K562 (cell line): ENCODE results near the gene EGFL7. TPM values are rescaled to one million over a fixed set of nuclear protein-coding genes. Genes with fewer than 3 reads are reported as not detected.

Experiments
- CC2D1A ChIP-seq: fragments of 450-650 bp; IDR thresholded peaks from 2 replicates; pipeline ENCODE4 v1.6.1; 2017; ENCODE audit warnings: mild to moderate bottlenecking
- CHD1 ChIP-seq: fragments of 200-600 bp; sonication (generic); IDR thresholded peaks from one replicate; pipeline ENCODE4 v1.6.1; 2012; ENCODE audit warnings: mild to moderate bottlenecking, moderate library complexity, low read length, inconsistent platforms
- CTBP1 ChIP-seq: fragments of 450-650 bp; IDR thresholded peaks from 2 replicates; pipeline ENCODE4 v1.6.1; 2016; ENCODE audit warnings: borderline replicate concordance
- FIP1L1 ChIP-seq: fragments of 200-400 bp; formaldehyde crosslinking; IDR thresholded peaks from 2 replicates; pipeline ENCODE4 v1.6.1; 2018; ENCODE audit warnings: mild to moderate bottlenecking, low read depth, low read length; ENCODE audit not compliant: poor library complexity, severe bottlenecking
- KLF16 ChIP-seq: IDR thresholded peaks from 2 replicates; pipeline ENCODE4 v1.6.1; 2016; ENCODE audit warnings: antibody characterized with exemption
- L3MBTL2 ChIP-seq: fragments of 450-650 bp; IDR thresholded peaks from 2 replicates; pipeline ENCODE4 v1.6.1; 2016; ENCODE audit warnings: mild to moderate bottlenecking, moderate library complexity
- MCM7 ChIP-seq, 2 experiments: fragments of 450-650 bp; IDR thresholded peaks; 2 replicates each; pipeline ENCODE4 v1.6.1; 2016 to 2018
- NKRF ChIP-seq: fragments of 450-650 bp; IDR thresholded peaks from 2 replicates; pipeline ENCODE4 v1.6.1; 2016; ENCODE audit warnings: borderline replicate concordance
- NR2C2 ChIP-seq, 2 experiments: fragments of 200-800 bp in 1 of 2; sonication (Bioruptor generic) in 1 of 2; sonication (generic) in 1 of 2; formaldehyde crosslinking in 1 of 2; IDR thresholded peaks; 2 replicates each; pipeline versions ENCODE4 v1.6.1 to v1.8.0; 2016 to 2022; ENCODE audit warnings: mild to moderate bottlenecking in 1 of 2, missing compliant biosample characterization in 1 of 2, missing genetic modification characterization in 1 of 2, missing genetic modification reagents in 1 of 2
- PRDM10 ChIP-seq: fragments of 450-650 bp; IDR thresholded peaks from 2 replicates; pipeline ENCODE4 v1.6.1; 2018; ENCODE audit not compliant: partially characterized antibody
- RAD21 ChIP-seq, 2 experiments: fragments of 250-450 bp in 1 of 2; fragments of 450-650 bp in 1 of 2; sonication (Bioruptor Pico) in 1 of 2; formaldehyde crosslinking in 1 of 2; IDR thresholded peaks in 1 of 2; conservative IDR thresholded peaks in 1 of 2; 2 replicates each; pipeline versions ENCODE4 v1.4.0 to v1.8.0; 2020 to 2022; ENCODE audit warnings: mild to moderate bottlenecking in 2 of 2, moderate library complexity in 1 of 2
- RBM34 ChIP-seq: fragments of 200-400 bp; formaldehyde crosslinking; IDR thresholded peaks from 2 replicates; pipeline ENCODE4 v1.6.1; 2018; ENCODE audit warnings: low read length, borderline replicate concordance; ENCODE audit not compliant: insufficient read depth
- THAP12 ChIP-seq: fragments of 250-450 bp; sonication (Bioruptor Pico); IDR thresholded peaks from 2 replicates; pipeline ENCODE4 v1.9.0; 2021; ENCODE audit warnings: mild to moderate bottlenecking, inconsistent platforms
- ZFX ChIP-seq: sonication (generic); formaldehyde crosslinking; IDR thresholded peaks from 2 replicates; pipeline ENCODE4 v1.8.0; 2022; ENCODE audit warnings: mild to moderate bottlenecking, missing genetic modification reagents, moderate library complexity
- polyA plus RNA-seq, 8 experiments: library from polyadenylated mRNA; depleted of rRNA in 4 of 8; stranded (reverse) in 5 of 8; unstranded in 3 of 8; fragments of >200 nt; fragmentation: Nextera tagmentation in 2 of 8; fragmentation: Illumina TruSeq in 1 of 8; extraction: Ambion mirVana in 2 of 8; extraction: Trizol in 1 of 8; gene quantifications; 2 replicates each; pipeline versions ENCODE4 v1.2.1 to v1.2.3, GENCODE V29; 2011 to 2014; ENCODE audit warnings: inconsistent platforms in 1 of 8, missing spikeins in 1 of 8
- total RNA-seq, 7 experiments: library from RNA; depleted of rRNA in 6 of 7; stranded (reverse); fragments of >200 nt in 6 of 7; fragmentation: Illumina TruSeq in 2 of 7; extraction: Trizol in 2 of 7; gene quantifications; 2 replicates each; pipeline versions ENCODE4 v1.2.1 to v1.2.3, GENCODE V29; 2011 to 2021; ENCODE audit warnings: low replicate concordance in 1 of 7
- TF ChIP-seq, protein P1 (sequence below): sonication (generic); formaldehyde crosslinking; IDR thresholded peaks from 2 replicates; pipeline ENCODE4 v1.9.0; 2022; ENCODE audit warnings: mild to moderate bottlenecking, missing genetic modification reagents
- TF ChIP-seq, protein P2 (sequence below), 2 experiments: IDR thresholded peaks; 2 replicates each; pipeline ENCODE4 v1.6.1; 2012; ENCODE audit warnings: improper control_type of control experiment in 2 of 2, low read depth in 2 of 2, low read length in 2 of 2, borderline replicate concordance in 1 of 2

EGFL7 gene
- total and polyA plus RNA-seq, 9 of the 15 experiments (the other 6 are each of a cell fraction or from before 2014, with no cell fraction given), result 1.5 to 286 (median 55.5) TPM

DNA sequence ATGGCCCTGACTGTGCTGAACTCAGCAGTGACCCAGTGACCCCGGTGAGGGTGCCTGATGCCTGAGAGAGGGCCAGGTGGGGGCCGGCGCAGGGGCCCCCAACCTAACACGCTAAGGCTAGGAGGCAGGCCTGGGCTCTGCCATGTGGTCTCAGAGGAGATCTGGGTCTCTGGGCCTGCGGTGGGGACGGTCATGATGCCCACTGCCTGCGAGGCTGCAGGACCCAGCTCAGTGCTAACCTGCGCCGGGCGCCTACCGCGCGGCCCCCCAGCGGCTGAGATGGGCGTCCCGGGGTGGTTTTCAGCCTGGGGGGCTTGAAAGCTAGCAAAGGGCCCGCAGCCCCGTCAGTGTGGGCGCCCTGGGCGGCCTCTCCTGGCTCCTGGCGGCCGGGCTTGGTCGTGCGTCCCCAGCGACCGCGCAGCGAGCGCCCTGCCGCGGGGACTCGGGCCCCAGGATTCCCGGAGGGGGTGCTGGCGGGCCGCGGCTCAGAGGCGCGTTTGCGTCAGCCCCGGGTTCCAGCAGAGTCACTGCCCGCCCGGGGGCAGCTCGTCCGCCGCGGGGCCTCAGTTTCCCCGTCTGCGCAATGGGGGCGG lies 2.5 kb downstream of the EGFL7 start (continued):
- no peak for TF ChIP-seq PRDM10
- TF ChIP-seq ZFX, result peak; percentile 60
- TF ChIP-seq RBM34, result no peak
- no peak for TF ChIP-seq MCM7 (IDR thresholded peaks at IDR 0.05)
- TF ChIP-seq, protein P1, sequence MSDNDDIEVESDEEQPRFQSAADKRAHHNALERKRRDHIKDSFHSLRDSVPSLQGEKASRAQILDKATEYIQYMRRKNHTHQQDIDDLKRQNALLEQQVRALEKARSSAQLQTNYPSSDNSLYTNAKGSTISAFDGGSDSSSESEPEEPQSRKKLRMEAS (CRISPR knock-in tag), result peak; percentile 49; the same call in 1 of the 2 replicates
- peak; percentile 38; the same call in 1 of the 2 replicates for TF ChIP-seq CTBP1
- TF ChIP-seq CC2D1A, result no peak
- 0 out of 2 replicates have a peak, but pooled peaks have one; percentile 18 for TF ChIP-seq L3MBTL2
- TF ChIP-seq THAP12, result no peak
- peak in 1 of 2 experiments; percentile 31; a peak in 1 of 4 replicates for TF ChIP-seq RAD21 (CRISPR knock-in tag; conservative IDR thresholded peaks at IDR 0.05 in 1 of 2, IDR thresholded peaks at IDR 0.05 in 1 of 2)
- no peak for TF ChIP-seq KLF16
- peak; percentile 97 for TF ChIP-seq CHD1
- TF ChIP-seq, protein P2, sequence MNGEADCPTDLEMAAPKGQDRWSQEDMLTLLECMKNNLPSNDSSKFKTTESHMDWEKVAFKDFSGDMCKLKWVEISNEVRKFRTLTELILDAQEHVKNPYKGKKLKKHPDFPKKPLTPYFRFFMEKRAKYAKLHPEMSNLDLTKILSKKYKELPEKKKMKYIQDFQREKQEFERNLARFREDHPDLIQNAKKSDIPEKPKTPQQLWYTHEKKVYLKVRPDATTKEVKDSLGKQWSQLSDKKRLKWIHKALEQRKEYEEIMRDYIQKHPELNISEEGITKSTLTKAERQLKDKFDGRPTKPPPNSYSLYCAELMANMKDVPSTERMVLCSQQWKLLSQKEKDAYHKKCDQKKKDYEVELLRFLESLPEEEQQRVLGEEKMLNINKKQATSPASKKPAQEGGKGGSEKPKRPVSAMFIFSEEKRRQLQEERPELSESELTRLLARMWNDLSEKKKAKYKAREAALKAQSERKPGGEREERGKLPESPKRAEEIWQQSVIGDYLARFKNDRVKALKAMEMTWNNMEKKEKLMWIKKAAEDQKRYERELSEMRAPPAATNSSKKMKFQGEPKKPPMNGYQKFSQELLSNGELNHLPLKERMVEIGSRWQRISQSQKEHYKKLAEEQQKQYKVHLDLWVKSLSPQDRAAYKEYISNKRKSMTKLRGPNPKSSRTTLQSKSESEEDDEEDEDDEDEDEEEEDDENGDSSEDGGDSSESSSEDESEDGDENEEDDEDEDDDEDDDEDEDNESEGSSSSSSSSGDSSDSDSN (IDR thresholded peaks at IDR 0.05; ENCODE audit: borderline replicate concordance in 1 of 2, low read depth in 2 of 2, low read length in 2 of 2), result peak; percentile 29 to 85; a peak in 2 of 4 replicates
- peak; percentile 86 for TF ChIP-seq FIP1L1
- TF ChIP-seq NKRF, result no peak
- TF ChIP-seq NR2C2 (CRISPR knock-in tag; IDR thresholded peaks at IDR 0.05), result no peak
- peak; percentile 40; the same call in 1 of the 2 replicates for TF ChIP-seq NR2C2 (tag; IDR thresholded peaks at IDR 0.05)
